ENCODE results near the gene ACADM.

DNA sequence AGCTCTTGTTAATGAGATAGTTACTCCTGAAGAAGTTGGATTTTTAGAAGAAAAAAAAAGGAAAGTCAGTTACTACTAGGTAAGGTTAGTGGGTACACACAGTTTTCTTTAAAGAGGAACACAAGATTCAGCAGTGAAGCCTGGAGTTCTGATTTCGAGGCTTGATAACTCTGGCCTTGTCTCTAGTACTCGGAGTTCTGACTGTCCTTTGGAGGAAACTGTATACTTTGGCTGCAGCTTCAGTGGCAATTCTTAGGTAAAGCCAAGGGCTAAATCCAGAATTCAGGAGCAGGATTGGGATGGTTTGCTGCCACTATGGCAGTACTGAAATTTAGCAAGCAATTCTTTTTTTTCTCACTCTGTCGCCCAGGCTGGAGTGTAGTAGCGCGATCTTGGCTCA is 9.2 kb downstream of the ACADM start:
- TF ChIP-seq, protein P1, sequence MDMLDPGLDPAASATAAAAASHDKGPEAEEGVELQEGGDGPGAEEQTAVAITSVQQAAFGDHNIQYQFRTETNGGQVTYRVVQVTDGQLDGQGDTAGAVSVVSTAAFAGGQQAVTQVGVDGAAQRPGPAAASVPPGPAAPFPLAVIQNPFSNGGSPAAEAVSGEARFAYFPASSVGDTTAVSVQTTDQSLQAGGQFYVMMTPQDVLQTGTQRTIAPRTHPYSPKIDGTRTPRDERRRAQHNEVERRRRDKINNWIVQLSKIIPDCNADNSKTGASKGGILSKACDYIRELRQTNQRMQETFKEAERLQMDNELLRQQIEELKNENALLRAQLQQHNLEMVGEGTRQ (CRISPR knock-in tag; IDR thresholded peaks at IDR 0.05) = no peak
- TF ChIP-seq, protein P2, sequence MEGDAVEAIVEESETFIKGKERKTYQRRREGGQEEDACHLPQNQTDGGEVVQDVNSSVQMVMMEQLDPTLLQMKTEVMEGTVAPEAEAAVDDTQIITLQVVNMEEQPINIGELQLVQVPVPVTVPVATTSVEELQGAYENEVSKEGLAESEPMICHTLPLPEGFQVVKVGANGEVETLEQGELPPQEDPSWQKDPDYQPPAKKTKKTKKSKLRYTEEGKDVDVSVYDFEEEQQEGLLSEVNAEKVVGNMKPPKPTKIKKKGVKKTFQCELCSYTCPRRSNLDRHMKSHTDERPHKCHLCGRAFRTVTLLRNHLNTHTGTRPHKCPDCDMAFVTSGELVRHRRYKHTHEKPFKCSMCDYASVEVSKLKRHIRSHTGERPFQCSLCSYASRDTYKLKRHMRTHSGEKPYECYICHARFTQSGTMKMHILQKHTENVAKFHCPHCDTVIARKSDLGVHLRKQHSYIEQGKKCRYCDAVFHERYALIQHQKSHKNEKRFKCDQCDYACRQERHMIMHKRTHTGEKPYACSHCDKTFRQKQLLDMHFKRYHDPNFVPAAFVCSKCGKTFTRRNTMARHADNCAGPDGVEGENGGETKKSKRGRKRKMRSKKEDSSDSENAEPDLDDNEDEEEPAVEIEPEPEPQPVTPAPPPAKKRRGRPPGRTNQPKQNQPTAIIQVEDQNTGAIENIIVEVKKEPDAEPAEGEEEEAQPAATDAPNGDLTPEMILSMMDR (IDR thresholded peaks at IDR 0.05) = no peak
- TF ChIP-seq, protein P3, sequence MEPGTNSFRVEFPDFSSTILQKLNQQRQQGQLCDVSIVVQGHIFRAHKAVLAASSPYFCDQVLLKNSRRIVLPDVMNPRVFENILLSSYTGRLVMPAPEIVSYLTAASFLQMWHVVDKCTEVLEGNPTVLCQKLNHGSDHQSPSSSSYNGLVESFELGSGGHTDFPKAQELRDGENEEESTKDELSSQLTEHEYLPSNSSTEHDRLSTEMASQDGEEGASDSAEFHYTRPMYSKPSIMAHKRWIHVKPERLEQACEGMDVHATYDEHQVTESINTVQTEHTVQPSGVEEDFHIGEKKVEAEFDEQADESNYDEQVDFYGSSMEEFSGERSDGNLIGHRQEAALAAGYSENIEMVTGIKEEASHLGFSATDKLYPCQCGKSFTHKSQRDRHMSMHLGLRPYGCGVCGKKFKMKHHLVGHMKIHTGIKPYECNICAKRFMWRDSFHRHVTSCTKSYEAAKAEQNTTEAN (CRISPR knock-in tag; IDR thresholded peaks at IDR 0.05) = no peak
- TF ChIP-seq ZNF263 (CRISPR knock-in tag; IDR thresholded peaks at IDR 0.05; ENCODE audit: low read depth) = no peak
- TF ChIP-seq, protein P4, sequence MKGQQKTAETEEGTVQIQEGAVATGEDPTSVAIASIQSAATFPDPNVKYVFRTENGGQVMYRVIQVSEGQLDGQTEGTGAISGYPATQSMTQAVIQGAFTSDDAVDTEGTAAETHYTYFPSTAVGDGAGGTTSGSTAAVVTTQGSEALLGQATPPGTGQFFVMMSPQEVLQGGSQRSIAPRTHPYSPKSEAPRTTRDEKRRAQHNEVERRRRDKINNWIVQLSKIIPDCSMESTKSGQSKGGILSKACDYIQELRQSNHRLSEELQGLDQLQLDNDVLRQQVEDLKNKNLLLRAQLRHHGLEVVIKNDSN (CRISPR knock-in tag; IDR thresholded peaks at IDR 0.05) = no peak
- TF ChIP-seq SMAD3 (CRISPR knock-in tag; IDR thresholded peaks at IDR 0.05; ENCODE audit: borderline replicate concordance) = no peak

Measured in WTC11 (cell line).